GM19463 (cell line): ENCODE measurements around the gene CCM2L.

ENCODE experiments used
- ATAC-seq: cut with Tn5 transposase; IDR thresholded peaks from one replicate; pipeline ENCODE4 v1.9.1; 2021; ENCODE audit warnings: mild to moderate bottlenecking, moderate library complexity; ENCODE audit not compliant: unreplicated experiment

CCM2L gene

DNA sequence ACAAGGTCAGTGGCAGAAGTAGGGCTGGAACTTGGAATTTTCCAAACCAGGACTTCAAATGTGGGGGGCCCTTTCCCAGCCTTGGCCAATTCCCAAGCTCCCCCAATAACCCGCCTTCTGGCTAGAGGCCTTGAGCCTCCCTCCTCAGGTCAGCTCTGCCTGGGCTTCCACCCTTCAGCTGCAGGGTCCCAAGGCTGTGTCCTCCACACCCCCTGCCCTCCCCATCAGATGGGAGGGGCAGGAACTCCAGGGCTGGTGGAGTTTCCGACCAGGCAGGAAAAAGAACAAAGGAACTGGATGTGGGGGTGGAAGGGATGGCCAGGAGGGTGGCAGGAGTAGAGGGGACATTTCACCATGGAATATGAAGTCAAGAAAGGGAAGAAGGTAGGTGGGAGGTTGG lies at the start of gene CCM2L:
Gene CCM2L (plus strand): TSS at position 338 of the 400 bp plus-strand sequence. CDS start 17 bp downstream, at position 355.
- no peak for ATAC-seq

DNA sequence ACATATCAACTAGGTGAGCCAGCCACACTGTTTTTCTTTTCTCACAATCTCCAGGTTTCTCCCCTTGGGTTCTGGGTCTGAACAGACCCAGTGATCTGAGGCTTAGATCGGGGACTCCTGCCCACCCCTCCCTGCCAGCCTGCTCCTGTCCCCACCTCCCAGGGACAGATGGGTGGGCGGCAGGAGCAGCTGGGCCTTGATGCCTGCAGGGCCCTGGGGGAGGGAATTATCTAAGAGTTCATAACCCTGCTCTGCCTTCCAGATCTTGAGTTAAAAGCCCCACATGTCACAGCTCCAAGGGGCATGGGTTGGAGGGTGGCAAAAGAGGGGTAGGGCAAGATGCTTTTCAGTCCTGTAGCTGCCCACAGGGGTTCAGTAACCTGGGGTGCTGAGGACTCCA lies 47.5 kb upstream of the CCM2L start:
- no peak for ATAC-seq

DNA sequence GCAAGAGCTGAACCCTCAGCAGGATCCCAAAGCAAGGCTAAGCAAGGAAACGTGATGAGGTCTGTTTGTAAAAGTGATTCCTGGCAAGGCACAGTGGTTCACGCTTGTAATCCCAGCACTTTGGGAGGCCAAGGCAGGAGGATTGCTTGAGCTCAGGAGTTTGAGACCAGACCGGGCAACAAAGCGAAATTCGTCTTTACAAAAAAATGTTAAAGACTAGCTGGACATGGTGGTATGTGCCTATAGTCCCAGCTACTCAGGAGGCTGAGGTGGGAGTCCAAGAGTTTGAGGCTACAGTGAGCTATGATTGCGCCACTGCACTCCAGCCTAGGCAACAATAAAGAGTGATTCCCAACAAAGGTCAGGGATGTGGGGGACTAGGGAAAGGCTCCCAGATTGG lies 46.3 kb upstream of the CCM2L start:
- ATAC-seq: no peak

DNA sequence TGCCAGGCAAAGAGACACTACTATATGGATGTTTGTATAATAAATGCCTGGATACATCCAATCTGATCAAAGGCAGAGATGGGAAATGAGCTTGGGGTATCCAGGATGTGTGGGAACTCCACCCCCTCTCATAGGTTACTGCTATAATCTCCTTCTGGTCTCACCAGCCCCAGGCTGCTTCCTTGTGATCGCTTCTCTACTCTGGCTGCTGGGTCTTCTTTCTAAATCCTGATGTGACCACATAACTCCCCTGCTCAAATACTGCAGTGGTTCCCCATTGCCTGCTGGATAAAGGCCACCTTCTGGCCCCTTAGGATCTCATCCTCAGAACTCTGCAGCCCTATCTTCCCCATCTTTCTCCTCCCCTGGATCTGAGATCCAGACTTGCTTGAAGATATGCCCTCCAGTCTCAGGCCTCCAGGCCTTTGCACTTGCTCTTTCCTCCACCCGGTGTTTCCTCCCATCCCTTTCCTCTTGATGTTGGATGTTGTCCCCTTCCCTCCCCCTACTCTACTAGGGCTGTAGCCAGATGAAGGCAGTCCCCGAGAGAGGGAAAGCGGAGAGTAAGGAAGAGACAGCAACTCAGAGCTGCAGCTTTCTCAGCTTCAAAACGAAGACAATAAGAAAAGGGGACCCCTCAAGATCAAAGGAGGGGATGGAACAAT lies 43.1 kb upstream of the CCM2L start:
- no peak for ATAC-seq

DNA sequence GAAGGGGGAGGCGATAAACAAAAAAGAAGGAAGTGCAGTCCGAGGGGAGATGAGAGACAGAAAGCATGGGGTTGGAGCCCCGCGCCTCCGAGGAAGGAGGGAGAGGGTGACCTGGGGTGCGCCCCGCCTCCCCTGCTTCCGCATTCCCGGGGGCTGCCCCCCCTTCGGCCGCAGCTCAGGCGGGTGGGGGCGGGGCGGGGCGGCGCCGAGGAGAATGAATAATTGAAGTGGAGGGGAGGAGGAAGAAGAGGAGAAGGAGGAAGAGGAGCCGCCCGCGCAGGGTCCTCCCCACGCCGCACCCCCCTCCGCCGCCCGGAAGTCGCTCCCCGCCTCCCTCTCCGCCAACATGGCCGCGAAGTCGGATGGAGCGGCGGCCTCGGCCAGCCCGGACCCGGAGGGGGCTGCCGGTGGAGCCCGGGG lies 42.4 kb upstream of the CCM2L start, which contains the start of gene XKR7:
Gene XKR7 (plus strand): TSS at position 322 of the 420 bp plus-strand sequence. CDS start 25 bp downstream, at position 347.
- ATAC-seq: no peak

DNA sequence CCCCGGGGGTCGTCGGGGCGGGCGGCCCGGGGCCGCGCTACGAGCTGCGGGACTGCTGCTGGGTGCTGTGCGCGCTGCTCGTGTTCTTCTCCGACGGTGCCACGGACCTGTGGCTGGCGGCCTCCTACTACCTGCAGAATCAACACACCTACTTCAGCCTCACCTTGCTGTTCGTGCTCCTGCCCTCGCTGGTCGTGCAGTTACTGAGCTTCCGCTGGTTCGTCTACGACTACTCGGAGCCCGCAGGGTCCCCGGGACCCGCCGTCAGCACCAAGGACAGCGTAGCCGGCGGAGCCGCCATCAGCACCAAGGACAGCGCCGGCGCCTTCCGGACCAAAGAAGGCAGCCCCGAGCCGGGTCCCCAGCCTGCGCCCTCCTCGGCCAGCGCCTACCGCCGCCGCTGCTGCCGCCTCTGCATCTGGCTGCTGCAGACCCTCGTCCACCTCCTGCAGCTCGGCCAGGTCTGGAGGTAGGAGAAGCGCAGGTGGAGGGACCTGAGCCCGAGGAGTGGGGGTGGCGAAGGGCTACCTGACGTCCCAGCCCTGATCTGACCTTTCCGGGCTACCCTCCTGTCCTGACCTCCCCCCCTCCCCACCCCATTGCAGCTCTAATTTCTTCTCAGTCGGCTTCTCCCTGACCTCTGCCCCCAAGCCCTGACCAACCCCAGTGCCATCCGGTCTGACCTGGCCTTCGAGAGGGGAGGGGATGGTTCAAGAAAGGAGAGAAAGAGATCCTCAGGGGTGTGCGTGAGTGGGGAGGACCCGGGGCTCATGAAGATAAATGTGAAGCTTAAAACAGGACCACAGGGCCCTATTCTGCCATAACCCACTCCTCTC lies 41.7 kb upstream of the CCM2L start:
- peak; percentile 56 for ATAC-seq

DNA sequence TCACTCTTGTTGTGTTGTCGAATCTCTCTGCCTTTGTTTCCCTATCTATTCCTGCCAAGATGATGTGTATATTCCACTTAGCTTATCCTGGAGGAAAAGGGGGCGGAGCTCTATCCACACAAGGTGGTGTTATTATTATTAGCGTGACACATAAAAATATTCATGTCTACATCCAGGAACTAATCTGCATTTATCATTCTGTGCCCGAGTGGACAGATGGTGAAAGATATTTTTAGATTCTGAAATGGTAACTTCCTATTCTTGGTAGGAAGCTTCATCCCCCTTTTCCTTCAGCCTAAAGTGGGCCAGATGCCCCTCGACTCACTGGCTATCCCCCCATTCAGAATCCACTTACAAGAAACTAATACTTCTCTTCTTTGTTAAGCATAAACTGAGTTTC lies 40.2 kb upstream of the CCM2L start:
- no peak for ATAC-seq

DNA sequence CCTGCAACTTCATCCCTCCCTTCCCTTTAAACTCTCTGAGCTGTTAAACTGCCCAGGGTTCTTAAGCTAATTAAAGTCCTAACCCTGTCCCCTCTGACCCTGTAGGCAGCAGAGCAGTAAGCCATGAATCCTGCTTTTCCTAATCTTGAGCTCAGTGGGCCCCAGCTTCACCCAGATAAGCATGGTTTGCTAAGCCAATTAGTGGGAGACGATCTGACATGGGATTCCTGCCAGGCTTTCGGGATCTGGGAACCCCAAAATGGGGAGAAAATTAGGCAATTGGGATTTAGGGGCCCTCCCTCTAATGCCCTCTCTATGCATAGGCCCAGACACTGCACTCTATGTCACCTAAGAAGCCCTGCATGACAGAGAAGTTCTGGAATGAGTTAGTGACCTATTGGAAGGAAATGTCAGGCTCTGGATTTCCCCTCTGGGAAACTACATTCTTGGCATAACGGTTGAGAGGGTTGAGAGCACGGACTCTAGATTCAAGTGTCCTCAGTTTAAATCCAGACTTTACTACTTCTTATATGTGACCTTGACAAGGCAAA lies 37.7 kb upstream of the CCM2L start:
- no peak for ATAC-seq

DNA sequence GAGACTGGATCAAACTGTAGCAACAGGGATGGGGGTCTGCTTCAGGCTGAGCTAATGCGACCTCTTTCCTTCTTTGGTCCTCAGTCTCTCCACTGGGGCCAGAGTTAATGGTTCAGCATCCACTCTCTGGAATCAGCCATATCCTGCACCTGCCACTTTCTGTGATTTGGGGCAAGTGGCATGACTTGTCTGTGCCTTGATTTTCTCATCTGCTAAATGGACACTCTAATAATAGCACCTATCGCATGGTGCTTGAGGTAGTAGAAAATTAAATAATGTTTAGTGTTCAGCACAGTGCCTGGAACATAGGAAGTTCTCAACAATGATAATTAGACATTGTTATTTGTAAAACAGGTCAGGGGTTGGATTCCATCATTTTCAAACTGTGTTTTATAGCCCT lies 35.9 kb upstream of the CCM2L start:
- ATAC-seq: no peak

DNA sequence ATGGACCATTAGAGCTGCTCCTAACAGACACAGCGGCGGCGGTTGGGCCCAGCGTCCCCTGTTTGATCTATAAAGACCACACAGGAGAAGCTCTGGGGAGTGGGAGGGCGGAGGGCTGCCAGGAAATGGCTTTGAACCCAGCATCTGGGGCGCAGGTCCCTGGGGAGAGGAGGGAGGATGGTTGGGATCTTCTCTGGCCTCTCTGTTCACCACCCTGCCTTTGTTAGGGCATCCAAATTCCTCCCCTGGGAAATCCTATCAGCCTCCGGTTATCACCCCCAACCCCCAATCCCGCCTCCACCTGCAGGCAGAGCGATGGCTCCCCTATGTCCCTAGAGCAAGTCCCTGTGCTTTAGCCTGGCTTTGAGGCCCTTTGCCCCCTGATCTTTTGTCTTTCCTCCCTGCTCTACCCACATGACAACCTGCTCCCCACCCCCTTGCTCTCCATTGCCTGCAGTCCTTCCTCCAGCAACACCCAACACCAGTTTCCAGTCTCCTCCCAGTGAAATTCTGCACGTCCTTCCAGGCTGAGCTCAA lies 35.2 kb upstream of the CCM2L start:
- ATAC-seq: no peak

DNA sequence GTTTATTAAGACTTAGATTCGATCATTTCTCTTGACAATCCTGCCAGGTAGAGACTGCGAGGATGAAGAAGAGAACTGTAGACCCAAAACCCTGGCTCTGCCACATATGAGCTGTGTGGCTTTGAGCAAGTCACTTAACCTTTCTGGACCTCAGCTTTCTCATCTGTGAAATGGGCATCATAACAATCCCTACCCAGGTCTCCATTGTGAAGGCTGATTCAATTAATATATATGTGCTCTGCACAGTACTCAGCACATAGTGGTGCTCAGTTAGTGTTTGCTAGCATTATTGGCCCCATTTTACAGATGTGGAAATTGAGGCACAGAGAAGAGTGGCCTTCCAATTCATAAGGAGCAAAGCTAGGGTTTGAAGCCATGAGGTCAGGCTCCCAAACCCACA lies 34.4 kb upstream of the CCM2L start:
- ATAC-seq: no peak

DNA sequence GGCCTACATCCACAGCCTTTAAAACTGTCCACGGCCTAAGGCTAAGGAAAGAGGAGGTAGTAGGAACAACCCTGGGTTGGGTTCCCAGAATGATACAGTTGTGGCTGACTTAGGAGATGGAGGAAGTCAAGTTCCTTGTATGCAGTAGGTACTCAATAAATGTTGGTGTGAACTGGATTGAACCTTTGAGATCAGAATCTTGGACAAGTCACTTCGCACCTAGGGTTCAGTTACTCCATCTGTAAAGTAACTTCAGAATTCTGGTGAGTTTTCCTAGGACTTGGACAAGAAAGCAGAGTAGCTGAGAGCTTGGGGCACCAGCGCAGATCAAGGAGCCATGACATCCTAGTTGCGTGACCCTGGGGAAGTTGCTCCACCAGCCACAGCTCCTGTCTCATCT lies 33.2 kb upstream of the CCM2L start:
- no peak for ATAC-seq

DNA sequence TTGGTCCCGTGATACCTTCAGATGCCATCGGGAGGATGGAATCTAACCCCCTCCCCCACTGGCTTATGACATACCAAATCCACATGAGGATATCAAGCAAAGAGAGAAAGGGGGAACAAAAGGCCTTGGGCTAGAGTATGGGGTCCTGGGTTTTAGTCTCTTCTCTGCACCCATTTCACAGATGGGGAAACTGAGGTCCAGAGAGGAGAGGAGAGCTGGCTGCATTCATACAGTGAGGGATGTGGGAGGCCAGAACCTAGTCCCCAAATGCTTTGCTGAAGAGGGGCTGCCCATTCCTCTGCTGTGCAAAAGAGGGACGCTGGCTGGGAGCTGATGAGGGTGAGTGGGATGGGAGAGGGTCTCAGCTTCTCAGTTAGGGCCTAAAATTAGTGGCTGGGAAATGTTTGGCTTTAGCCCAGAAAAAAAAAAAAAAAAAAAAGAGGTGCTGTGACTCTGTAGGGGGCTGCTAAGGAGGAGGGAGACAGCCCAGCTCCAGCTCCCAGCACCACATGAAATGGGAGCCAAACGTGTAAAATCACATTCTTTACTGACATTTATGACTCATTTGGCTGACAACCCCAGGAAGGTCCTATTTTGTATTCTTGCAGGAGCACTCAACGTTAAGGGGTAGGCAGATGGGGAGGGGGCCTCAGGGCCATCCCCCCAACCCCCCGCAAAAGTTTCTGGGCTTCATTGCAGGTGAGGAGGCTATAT lies 30.4 kb upstream of the CCM2L start:
- ATAC-seq: no peak

DNA sequence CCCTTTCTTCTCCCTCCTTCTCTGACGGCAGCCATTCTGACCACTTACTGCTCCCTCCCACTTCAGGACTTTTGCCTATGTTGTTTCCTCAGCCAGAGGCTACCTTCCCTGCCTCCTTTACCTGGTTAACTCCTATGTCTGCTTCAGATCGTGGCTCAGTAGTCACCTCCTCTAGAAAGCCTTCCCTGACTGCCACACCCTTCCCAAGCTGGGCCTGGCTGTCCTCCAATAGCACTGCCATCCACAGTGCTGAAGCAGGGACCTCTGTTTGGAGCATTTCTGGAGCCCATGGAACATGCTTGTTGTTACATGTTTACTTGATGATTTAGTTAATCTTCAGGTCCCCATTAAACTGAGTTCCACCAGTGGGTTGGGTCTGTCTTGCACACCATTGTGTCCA lies 28.5 kb upstream of the CCM2L start:
- ATAC-seq: no peak

DNA sequence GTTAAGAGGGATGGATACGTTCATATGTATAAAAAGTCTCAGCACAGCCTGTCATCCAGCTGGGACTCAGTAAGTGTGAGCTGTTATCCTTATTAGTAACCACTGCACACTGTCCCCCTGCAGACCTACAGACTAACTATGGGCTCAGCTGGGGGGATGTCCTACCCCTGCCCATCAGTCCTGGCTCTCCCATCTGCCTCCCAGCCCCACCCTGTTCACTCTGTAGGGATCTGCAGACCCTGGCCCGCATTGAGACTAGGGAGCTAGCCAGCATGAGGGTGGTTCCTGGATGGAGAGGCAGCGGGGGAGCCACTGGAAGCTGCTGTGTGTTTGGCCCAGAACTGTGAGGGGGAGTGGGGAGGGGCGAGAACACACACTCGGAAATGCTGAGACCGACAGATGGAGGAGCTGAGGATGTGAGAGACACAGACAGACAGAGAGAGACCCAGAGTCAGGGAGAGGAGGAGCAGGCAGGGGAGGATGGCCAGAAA lies 25.2 kb upstream of the CCM2L start:
- ATAC-seq: no peak

DNA sequence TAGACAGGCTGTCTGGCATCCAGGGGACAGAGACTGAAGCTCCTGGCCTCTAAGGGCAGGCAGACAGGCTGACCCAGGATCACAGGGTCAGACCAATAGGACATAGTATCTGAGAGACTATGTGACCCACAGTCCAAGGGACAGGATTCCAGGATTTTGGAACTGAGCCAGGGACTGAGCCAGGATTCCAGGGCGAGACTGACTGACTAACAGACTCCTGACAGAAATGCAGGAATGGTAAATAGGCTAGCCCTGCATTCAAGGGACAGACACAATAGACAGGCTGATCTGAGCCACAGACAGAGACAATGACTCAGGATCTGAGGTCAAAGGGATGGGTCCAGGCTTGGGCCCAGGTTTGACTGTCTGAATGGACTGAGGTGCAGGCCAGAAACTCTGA lies 22.5 kb upstream of the CCM2L start:
- ATAC-seq: no peak

DNA sequence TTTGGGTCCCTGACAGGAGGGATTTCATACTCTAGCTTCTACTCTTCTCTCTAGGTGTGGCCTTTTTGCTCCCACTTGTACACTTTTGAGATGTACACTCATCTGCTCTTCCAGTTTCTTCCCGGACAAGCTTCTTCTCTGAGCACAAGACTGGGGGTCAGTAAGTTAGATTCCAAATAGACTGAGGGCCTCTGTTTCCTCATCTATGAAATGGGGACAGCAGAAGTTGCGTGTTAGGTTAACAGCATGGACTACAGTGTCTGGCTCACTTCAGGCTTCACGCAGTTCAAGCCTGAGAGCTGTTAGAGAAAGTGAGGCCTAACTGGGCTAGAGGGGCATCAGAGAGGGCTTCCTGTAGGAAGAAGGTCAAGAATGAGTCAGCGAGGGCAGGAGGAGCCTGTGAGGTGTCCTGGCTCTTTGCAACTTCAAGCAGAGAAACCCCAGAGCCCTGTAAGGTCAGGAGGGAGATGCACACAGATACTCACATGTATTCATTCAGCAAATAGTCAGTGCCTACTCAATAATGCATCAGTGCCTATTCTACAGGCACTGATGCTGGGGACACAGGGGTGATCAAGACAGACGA lies 21.7 kb upstream of the CCM2L start:
- ATAC-seq: no peak

DNA sequence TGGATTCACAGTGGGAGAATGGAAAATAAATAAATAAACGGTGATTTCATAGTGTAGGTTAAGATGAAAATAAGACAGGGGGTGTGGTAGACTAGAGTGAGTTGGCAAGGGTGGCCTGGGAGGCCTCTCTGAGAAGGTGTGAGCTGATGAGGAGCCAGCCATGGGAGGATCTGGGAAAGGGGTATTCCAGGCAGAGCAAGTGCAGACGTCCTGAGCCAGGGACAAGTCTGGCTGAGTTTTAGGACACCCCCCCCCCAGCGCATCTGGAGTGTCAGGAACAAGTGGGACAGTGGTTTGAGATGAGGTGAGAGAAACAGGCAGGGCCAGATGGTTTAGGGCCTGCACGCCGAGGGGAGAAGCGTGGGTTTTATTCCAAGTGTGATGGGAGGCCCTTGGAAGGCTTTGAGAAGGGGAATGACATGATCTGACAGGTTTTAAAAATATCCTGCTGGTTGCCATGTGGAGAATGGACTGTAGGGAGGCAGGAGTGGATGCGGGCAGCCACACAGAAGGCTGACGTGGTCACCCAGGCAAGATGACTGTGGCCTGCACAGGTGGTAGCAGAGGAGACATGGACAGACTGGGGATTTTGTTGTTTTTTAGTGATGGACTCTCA lies 21.1 kb upstream of the CCM2L start:
- ATAC-seq: no peak

DNA sequence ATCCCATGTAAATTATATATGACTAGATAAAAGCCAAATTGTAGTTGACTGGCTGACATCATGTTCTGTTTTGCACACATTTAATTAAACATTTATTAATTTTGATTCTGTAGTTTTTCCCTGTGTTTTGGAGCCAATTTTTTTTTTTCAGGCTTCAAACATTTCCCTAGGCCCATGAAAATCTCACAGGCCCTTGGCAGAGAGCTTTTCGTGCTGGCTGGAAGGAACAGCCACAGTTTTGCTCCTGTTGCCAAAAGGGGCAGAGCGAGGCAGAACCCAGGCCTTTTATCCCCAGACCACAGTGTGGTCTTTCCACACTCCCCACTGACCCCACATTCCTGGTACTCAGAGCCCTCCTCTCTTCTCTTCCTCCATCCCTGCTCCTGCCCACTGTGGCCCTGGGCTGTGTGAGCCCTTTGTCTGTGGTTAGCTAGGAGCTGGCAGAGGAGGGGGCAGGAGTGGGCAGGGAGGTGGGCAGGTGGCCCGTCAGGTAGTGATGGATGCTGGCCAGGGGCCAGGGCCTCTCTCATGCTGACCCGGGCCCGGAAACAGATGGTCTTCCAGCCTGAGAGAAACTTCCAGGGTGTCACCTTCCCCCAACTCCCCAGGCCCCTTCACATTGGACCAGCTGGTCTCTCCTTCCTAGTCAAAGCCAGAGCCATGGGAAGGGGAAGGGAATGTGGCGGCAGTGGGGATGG lies 19.4 kb upstream of the CCM2L start:
- ATAC-seq: no peak

DNA sequence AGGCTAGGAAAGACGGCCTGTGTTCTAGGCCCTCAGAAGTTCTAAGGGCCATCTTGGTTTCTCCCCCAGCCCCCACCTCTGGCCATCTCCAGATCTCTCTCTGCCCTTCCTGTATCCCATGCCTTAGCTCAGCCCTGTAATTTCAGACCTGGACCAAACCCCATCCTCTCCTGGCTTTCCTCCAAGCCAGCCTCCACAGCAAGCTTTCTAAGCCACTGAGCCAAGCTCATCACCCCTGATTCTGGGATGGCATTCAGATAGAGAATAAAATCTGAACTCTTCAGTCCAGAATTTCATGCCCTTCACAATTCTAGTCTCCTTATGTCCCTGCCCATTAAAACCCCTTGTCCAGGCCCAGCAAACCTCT lies 18.9 kb upstream of the CCM2L start:
- no peak for ATAC-seq
